ENCODE results near the gene PCDH9.

Gene PCDH9

DNA sequence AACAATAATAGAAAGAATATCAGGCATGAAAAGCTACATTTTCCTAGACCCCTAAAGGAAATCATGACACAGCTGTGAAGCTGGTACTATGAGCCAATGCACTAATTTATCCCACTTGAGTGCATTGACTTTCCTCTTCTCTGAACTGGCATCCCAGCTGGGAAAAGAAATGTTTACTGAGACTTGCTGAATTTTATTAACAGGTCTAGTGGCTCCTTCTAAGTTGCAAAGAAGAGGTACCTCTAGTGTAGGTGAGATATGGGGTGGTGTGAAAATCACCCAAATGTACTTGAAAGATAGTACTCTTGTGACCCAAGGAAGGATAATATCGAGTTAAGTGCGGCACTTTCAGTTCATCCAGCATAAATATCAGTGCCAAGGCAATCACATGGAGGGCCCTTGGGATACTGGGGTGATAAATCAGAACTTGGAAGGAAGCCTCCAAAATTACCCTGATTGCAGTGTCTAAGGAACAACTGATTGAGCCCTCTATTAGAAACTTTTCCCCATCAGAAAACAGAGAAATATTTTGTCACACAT lies 369.2 kb downstream of the PCDH9 start:
- TF ChIP-seq YY1 (IDR thresholded peaks at IDR 0.05; ENCODE audit: insufficient read depth, insufficient read length) (no peak), SUZ12 (IDR thresholded peaks at IDR 0.05; ENCODE audit: extremely low read depth, insufficient read depth, insufficient read length) (no peak), ZNF274 (IDR thresholded peaks at IDR 0.05; ENCODE audit: low read depth, low read length) (no peak)
- DNase-seq (ENCODE audit: low read depth, low spot score), result no peak
- no peak overlapping the region for H3K9ac ChIP-seq (ENCODE audit: insufficient read length, low read depth)
- no peak overlapping the region for H3K4me3 ChIP-seq (ENCODE audit: insufficient read length, low read depth)
- H3K4me1 ChIP-seq (ENCODE audit: insufficient read depth, insufficient read length), result no peaks in the 10 kb centered on the region
- H3K9me3 ChIP-seq (ENCODE audit: insufficient read depth, low read length), result no peaks in the 10 kb centered on the region
- H3K27me3 ChIP-seq (ENCODE audit: insufficient read depth, insufficient read length), result no peaks in the 10 kb centered on the region
- H3K36me3 ChIP-seq (ENCODE audit: insufficient read depth, insufficient read length, low read length), result no peaks in the 10 kb centered on the region

DNA sequence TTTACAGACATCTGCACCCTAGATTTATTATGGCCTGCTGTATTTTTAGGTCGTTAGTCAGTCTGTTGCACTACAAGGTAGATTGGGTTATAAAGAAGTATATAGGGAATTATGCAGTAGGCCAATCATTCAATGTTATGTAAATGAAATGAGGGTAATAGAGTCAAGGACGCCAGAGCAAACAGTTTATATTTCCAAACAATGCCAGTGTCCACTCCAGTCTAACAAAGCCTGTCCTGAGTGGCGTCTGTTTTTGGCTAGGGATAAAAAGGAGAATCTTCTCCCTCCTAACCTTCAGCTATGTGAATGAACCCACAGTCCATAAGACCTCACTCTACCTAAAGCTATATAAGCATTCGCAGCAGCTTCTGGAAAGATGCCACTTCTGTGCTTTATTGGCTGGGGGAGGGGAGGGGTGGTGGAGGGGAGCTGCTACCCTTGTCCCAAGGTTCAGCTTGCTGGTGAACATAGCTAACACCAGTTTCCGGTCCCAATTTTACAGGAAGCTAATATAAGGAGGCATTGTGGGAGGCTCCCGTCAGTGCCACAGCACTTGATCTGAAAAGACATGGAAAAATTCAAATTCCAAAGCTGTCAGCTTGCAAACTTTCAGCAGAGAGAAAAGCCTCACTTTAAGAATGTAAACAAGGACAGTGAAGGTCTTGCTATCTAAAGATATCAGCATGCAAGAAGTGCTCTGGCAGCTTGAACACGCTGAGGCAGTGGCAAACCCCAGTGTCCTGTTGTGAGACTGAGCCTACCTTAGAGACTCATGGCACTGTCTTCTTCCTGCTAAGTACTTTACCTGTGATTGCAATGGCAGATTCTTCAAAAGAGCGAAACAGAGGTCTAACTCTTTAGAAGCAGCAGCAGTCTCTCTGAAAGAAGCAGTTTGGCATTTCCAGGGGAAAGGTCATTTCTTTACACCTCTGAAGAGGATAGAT lies 369.9 kb downstream of the PCDH9 start:
- TF ChIP-seq YY1 (IDR thresholded peaks at IDR 0.05; ENCODE audit: insufficient read depth, insufficient read length), result no peak
- no peak for TF ChIP-seq SUZ12 (IDR thresholded peaks at IDR 0.05; ENCODE audit: extremely low read depth, insufficient read depth, insufficient read length)
- no peak for TF ChIP-seq ZNF274 (IDR thresholded peaks at IDR 0.05; ENCODE audit: low read depth, low read length)
- Histone ChIP-seq H3K9me3 (ENCODE audit: insufficient read depth, low read length) (no peaks in the 10 kb centered on the region), H3K9ac (ENCODE audit: insufficient read length, low read depth) (no peak overlapping the region), H3K27me3 (ENCODE audit: insufficient read depth, insufficient read length) (no peaks in the 10 kb centered on the region), H3K4me3 (ENCODE audit: insufficient read length, low read depth) (no peak overlapping the region), H3K36me3 (ENCODE audit: insufficient read depth, insufficient read length, low read length) (no peaks in the 10 kb centered on the region), H3K4me1 (ENCODE audit: insufficient read depth, insufficient read length) (no peaks in the 10 kb centered on the region)
- DNase-seq (ENCODE audit: low read depth, low spot score), result no peak

DNA sequence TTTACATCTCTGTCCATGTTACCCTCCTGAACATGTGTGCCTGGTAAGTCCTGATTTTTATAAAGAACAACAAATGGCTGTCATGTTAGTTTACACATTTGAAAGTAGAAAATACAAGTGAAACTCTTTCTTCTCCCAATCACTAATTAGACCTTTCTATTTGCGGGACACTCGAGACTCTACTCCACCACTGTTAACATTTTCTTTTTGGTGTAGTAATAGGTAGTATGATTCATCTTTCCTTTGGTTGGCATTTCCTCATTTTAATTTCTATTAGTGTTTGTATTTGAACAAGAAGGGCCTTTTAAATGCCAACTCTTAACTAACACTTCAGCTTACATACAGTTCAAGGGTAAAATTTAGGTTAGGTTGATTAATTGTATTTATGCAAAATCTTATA lies 371.1 kb downstream of the PCDH9 start:
- Histone ChIP-seq H3K36me3 (ENCODE audit: insufficient read depth, insufficient read length, low read length) (no peaks in the 10 kb centered on the region), H3K27me3 (ENCODE audit: insufficient read depth, insufficient read length) (no peaks in the 10 kb centered on the region), H3K4me1 (ENCODE audit: insufficient read depth, insufficient read length) (no peaks in the 10 kb centered on the region), H3K4me3 (ENCODE audit: insufficient read length, low read depth) (no peak overlapping the region), H3K9me3 (ENCODE audit: insufficient read depth, low read length) (no peaks in the 10 kb centered on the region), H3K9ac (ENCODE audit: insufficient read length, low read depth) (no peak overlapping the region)
- DNase-seq (ENCODE audit: low read depth, low spot score), result no peak
- TF ChIP-seq ZNF274 (IDR thresholded peaks at IDR 0.05; ENCODE audit: low read depth, low read length) (no peak), YY1 (IDR thresholded peaks at IDR 0.05; ENCODE audit: insufficient read depth, insufficient read length) (no peak), SUZ12 (IDR thresholded peaks at IDR 0.05; ENCODE audit: extremely low read depth, insufficient read depth, insufficient read length) (no peak)

DNA sequence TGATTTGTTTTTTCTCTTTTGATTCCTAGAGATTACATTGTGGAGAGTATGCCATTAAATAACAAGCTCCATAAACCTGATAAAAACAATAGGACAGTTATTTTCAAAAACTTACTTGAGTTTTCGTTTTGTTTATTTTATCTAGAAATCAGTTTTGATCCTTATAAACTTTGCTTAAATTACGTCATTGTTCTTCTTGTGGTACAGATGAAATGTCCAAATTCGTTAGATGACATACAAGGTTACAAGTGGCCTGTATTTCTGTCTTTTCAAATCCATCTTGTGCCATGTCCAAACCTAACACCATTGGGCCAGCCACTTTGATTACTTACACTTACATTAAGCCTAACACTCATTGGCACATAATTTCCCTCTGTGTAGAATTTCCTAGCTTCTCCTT lies 372.0 kb downstream of the PCDH9 start:
- Histone ChIP-seq H3K36me3 (ENCODE audit: insufficient read depth, insufficient read length, low read length) (no peaks in the 10 kb centered on the region), H3K4me1 (ENCODE audit: insufficient read depth, insufficient read length) (no peaks in the 10 kb centered on the region), H3K9me3 (ENCODE audit: insufficient read depth, low read length) (no peaks in the 10 kb centered on the region), H3K4me3 (ENCODE audit: insufficient read length, low read depth) (no peak overlapping the region), H3K9ac (ENCODE audit: insufficient read length, low read depth) (no peak overlapping the region), H3K27me3 (ENCODE audit: insufficient read depth, insufficient read length) (no peaks in the 10 kb centered on the region)
- DNase-seq (ENCODE audit: low read depth, low spot score), result no peak
- TF ChIP-seq YY1 (IDR thresholded peaks at IDR 0.05; ENCODE audit: insufficient read depth, insufficient read length) (no peak), ZNF274 (IDR thresholded peaks at IDR 0.05; ENCODE audit: low read depth, low read length) (no peak), SUZ12 (IDR thresholded peaks at IDR 0.05; ENCODE audit: extremely low read depth, insufficient read depth, insufficient read length) (no peak)

DNA sequence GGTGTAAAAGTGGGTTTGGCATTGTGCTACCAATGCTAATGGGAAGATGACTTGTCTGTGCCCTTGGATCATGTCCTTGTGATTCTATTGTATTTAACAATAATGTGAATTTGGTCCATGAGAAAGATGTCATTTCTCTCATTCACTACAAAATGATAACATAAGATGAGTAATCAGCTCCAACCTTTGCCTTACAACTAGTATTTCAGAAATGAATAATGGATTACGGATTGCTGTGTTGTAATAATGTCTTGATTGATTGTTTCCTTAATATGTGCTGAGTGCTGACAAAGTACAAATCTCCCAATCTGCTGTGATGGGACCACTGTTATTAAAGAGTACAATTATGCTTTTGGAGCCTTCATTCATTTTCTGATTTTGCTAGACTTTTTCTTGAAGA lies 375.0 kb downstream of the PCDH9 start:
- no peaks in the 10 kb centered on the region for H3K36me3 ChIP-seq (ENCODE audit: insufficient read depth, insufficient read length, low read length)
- no peaks in the 10 kb centered on the region for H3K27me3 ChIP-seq (ENCODE audit: insufficient read depth, insufficient read length)
- no peak overlapping the region for H3K9ac ChIP-seq (ENCODE audit: insufficient read length, low read depth)
- H3K9me3 ChIP-seq (ENCODE audit: insufficient read depth, low read length), result no peaks in the 10 kb centered on the region
- H3K4me1 ChIP-seq (ENCODE audit: insufficient read depth, insufficient read length), result no peaks in the 10 kb centered on the region
- H3K4me3 ChIP-seq (ENCODE audit: insufficient read length, low read depth), result no peak overlapping the region
- TF ChIP-seq YY1 (IDR thresholded peaks at IDR 0.05; ENCODE audit: insufficient read depth, insufficient read length), result no peak
- TF ChIP-seq SUZ12 (IDR thresholded peaks at IDR 0.05; ENCODE audit: extremely low read depth, insufficient read depth, insufficient read length), result no peak
- DNase-seq (ENCODE audit: low read depth, low spot score), result no peak

DNA sequence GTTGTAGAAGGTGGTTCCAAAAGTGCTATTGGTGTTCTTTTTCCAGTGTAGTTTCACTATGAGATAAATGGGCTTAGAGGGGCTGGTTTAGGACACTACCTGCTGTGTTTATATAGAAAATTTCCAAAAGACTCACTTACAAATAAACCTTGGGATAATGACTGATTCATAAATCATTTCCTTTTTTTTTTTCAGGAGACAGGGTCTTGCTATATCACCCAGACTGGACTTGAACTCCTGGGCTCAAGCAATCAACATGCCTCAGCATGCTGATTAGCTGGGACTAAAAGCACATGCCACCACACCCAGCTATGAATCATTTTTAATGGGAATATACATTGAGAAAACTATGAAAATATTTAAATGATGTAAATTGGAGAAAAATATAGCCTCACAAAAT lies 376.6 kb downstream of the PCDH9 start:
- H3K9me3 ChIP-seq (ENCODE audit: insufficient read depth, low read length), result no peaks in the 10 kb centered on the region
- no peaks in the 10 kb centered on the region for H3K27me3 ChIP-seq (ENCODE audit: insufficient read depth, insufficient read length)
- H3K4me3 ChIP-seq (ENCODE audit: insufficient read length, low read depth), result no peak overlapping the region
- H3K9ac ChIP-seq (ENCODE audit: insufficient read length, low read depth), result no peak overlapping the region
- no peaks in the 10 kb centered on the region for H3K36me3 ChIP-seq (ENCODE audit: insufficient read depth, insufficient read length, low read length)
- no peak for DNase-seq (ENCODE audit: low read depth, low spot score)
- H3K4me1 ChIP-seq (ENCODE audit: insufficient read depth, insufficient read length), result no peaks in the 10 kb centered on the region
- TF ChIP-seq YY1 (IDR thresholded peaks at IDR 0.05; ENCODE audit: insufficient read depth, insufficient read length), result no peak
- TF ChIP-seq SUZ12 (IDR thresholded peaks at IDR 0.05; ENCODE audit: extremely low read depth, insufficient read depth, insufficient read length), result no peak
- TF ChIP-seq ZNF274 (IDR thresholded peaks at IDR 0.05; ENCODE audit: low read depth, low read length), result no peak

DNA sequence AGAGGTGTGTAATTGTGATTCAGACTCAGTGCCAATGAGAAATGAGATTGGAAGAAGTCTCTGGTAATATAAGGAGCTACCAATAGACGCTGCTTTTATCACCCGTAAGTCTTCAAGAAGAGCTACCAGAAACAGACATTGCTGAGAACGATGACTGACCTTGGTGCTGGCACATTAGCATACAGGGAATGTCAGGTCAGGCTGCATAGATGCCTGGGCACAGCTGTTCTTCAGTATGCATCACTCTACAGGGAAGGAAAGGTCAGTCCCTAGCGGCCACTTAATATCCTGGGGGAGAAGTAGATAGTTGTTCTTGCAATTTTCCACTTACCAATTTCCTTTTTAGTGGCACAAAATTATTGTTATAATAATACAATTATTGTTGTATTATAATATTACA lies 380.4 kb downstream of the PCDH9 start:
- TF ChIP-seq SUZ12 (IDR thresholded peaks at IDR 0.05; ENCODE audit: extremely low read depth, insufficient read depth, insufficient read length) (no peak), ZNF274 (IDR thresholded peaks at IDR 0.05; ENCODE audit: low read depth, low read length) (no peak), YY1 (IDR thresholded peaks at IDR 0.05; ENCODE audit: insufficient read depth, insufficient read length) (no peak)
- no peaks in the 10 kb centered on the region for H3K27me3 ChIP-seq (ENCODE audit: insufficient read depth, insufficient read length)
- no peak for DNase-seq (ENCODE audit: low read depth, low spot score)
- H3K4me1 ChIP-seq (ENCODE audit: insufficient read depth, insufficient read length), result no peaks in the 10 kb centered on the region
- H3K9ac ChIP-seq (ENCODE audit: insufficient read length, low read depth), result no peak overlapping the region
- H3K36me3 ChIP-seq (ENCODE audit: insufficient read depth, insufficient read length, low read length), result no peaks in the 10 kb centered on the region
- no peak overlapping the region for H3K4me3 ChIP-seq (ENCODE audit: insufficient read length, low read depth)
- H3K9me3 ChIP-seq (ENCODE audit: insufficient read depth, low read length), result no peaks in the 10 kb centered on the region

All from NT2/D1 (cell line).